SJSA1 (cell line): ENCODE results near the gene TGM3. TPM values are rescaled to one million over a fixed set of nuclear protein-coding genes. Genes with fewer than 3 reads are reported as not detected.

Experiments used
- DNase-seq, 2 experiments: peaks; one replicate each; pipeline ENCODE4 v3.0.0-alpha.2; 2015 to 2020; ENCODE audit warnings: low spot score in 2 of 2, low read depth in 1 of 2
- H3K27ac ChIP-seq: fragments of 250-450 bp; sonication (Bioruptor Pico); 2 replicates; pipeline ENCODE4 v1.5.1; 2020; ENCODE audit warnings: mild to moderate bottlenecking, moderate library complexity
- H3K27me3 ChIP-seq: fragments of 250-450 bp; sonication (Bioruptor Pico); replicated peaks from 2 replicates; pipeline ENCODE4 v1.5.1; 2020; ENCODE audit warnings: mild to moderate bottlenecking, moderate library complexity
- H3K36me3 ChIP-seq: fragments of 250-450 bp; sonication (Bioruptor Pico); 2 replicates; pipeline ENCODE4 v1.5.1; 2020; ENCODE audit warnings: mild to moderate bottlenecking
- H3K4me1 ChIP-seq: fragments of 250-450 bp; sonication (Bioruptor Pico); replicated peaks from 2 replicates; pipeline ENCODE4 v1.6.1; 2021; ENCODE audit warnings: mild to moderate bottlenecking
- H3K4me3 ChIP-seq: fragments of 250-450 bp; sonication (Bioruptor Pico); 2 replicates; pipeline ENCODE4 v1.5.1; 2020; ENCODE audit warnings: mild to moderate bottlenecking
- H3K9me3 ChIP-seq: fragments of 250-450 bp; sonication (Bioruptor Pico); replicated peaks from 2 replicates; pipeline ENCODE4 v1.5.1; 2020; ENCODE audit warnings: mild to moderate bottlenecking
- total RNA-seq: library from RNA; depleted of rRNA; stranded (reverse); fragments of >200 nt; shearing (Covaris generic); gene quantifications from 2 replicates; pipeline ENCODE4 v1.2.3, GENCODE V29; 2014

Gene TGM3
- total RNA-seq, 1 experiment from 2014 or later: 5.3 TPM

GRCh38 chr20:2304180-2304579 lies 8.4 kb downstream of the TGM3 start:
- Histone ChIP-seq H3K9me3 (no peaks in the 10 kb centered on the region), H3K4me3 (no peak overlapping the region), H3K4me1 (peaks cover 11% of the 10 kb centered on the region), H3K27me3 (no peaks in the 10 kb centered on the region), H3K36me3 (no peaks in the 10 kb centered on the region), H3K27ac (no peak overlapping the region)
- DNase-seq: no peak

- Histone ChIP-seq H3K4me1 (peaks cover 11% of the 10 kb centered on the region), H3K27me3 (no peaks in the 10 kb centered on the region), H3K36me3 (no peaks in the 10 kb centered on the region), H3K4me3 (no peak overlapping the region), H3K27ac (no peak overlapping the region), H3K9me3 (no peaks in the 10 kb centered on the region)
- DNase-seq: no peak
Measured at GRCh38 chr20:2305029-2305428, 9.2 kb downstream of the TGM3 start.

GRCh38 chr20:2305479-2305878 lies 9.7 kb downstream of the TGM3 start:
- no peaks in the 10 kb centered on the region for H3K9me3 ChIP-seq
- no peak overlapping the region for H3K4me3 ChIP-seq
- no peak for DNase-seq
- peaks cover 8% of the 10 kb centered on the region for H3K4me1 ChIP-seq
- no peaks in the 10 kb centered on the region for H3K27me3 ChIP-seq
- no peak overlapping the region for H3K27ac ChIP-seq
- H3K36me3 ChIP-seq: no peaks in the 10 kb centered on the region

- Histone ChIP-seq H3K4me3 (no peak overlapping the region), H3K27me3 (no peaks in the 10 kb centered on the region), H3K9me3 (no peaks in the 10 kb centered on the region), H3K4me1 (peaks cover 6% of the 10 kb centered on the region), H3K36me3 (no peaks in the 10 kb centered on the region), H3K27ac (no peak overlapping the region)
- no peak for DNase-seq
Measured at GRCh38 chr20:2305946-2306345, 10.1 kb downstream of the TGM3 start.

- Histone ChIP-seq H3K27ac (no peak overlapping the region), H3K9me3 (no peaks in the 10 kb centered on the region), H3K4me3 (no peak overlapping the region), H3K4me1 (peaks cover 11% of the 10 kb centered on the region), H3K36me3 (no peaks in the 10 kb centered on the region), H3K27me3 (no peaks in the 10 kb centered on the region)
- no peak for DNase-seq
Measured at GRCh38 chr20:2307136-2307535, 11.3 kb downstream of the TGM3 start.

- Histone ChIP-seq H3K9me3 (no peaks in the 10 kb centered on the region), H3K27ac (0 out of 2 replicates have a peak overlapping the region, but pooled peaks have one; percentile 4), H3K36me3 (no peaks in the 10 kb centered on the region), H3K4me3 (no peak overlapping the region), H3K4me1 (peaks cover 43% of the 10 kb centered on the region), H3K27me3 (no peaks in the 10 kb centered on the region)
- no peak for DNase-seq
Measured at GRCh38 chr20:2311329-2311728, 15.5 kb downstream of the TGM3 start.

GRCh38 chr20:2312876-2313275 lies 17.1 kb downstream of the TGM3 start:
- H3K27ac ChIP-seq: no peak overlapping the region; the same call in 1 of the 2 replicates

GRCh38 chr20:2313316-2313715 lies 17.5 kb downstream of the TGM3 start:
- no peaks in the 10 kb centered on the region for H3K36me3 ChIP-seq
- no peak overlapping the region for H3K4me3 ChIP-seq
- H3K27me3 ChIP-seq: no peaks in the 10 kb centered on the region
- peak overlapping the region; percentile 95 for H3K27ac ChIP-seq
- H3K9me3 ChIP-seq: no peaks in the 10 kb centered on the region
- no peak for DNase-seq
- peaks cover 43% of the 10 kb centered on the region for H3K4me1 ChIP-seq

More at GRCh38 chr20:2312876-2313275, 17.1 kb downstream of the TGM3 start:
- DNase-seq: no peak
- no peak overlapping the region for H3K4me3 ChIP-seq
- H3K4me1 ChIP-seq: peaks cover 43% of the 10 kb centered on the region
- H3K9me3 ChIP-seq: no peaks in the 10 kb centered on the region
- H3K27me3 ChIP-seq: no peaks in the 10 kb centered on the region
- H3K36me3 ChIP-seq: no peaks in the 10 kb centered on the region

- DNase-seq: peak; percentile 93 to 97
- Histone ChIP-seq H3K9me3 (no peaks in the 10 kb centered on the region), H3K4me1 (peaks cover 43% of the 10 kb centered on the region), H3K27ac (peak overlapping the region; percentile 95), H3K36me3 (no peaks in the 10 kb centered on the region), H3K4me3 (no peak overlapping the region), H3K27me3 (no peaks in the 10 kb centered on the region)
Measured at GRCh38 chr20:2314759-2315439, 19.1 kb downstream of the TGM3 start.

- Histone ChIP-seq H3K4me3 (no peak overlapping the region), H3K4me1 (peaks cover 43% of the 10 kb centered on the region), H3K9me3 (no peaks in the 10 kb centered on the region), H3K27ac (peak overlapping the region; percentile 95), H3K27me3 (no peaks in the 10 kb centered on the region), H3K36me3 (no peaks in the 10 kb centered on the region)
- no peak for DNase-seq
Measured at GRCh38 chr20:2315440-2315778, 19.6 kb downstream of the TGM3 start.

GRCh38 chr20:2316847-2317495 lies 21.2 kb downstream of the TGM3 start:
- no peaks in the 10 kb centered on the region for H3K27me3 ChIP-seq
- no peaks in the 10 kb centered on the region for H3K36me3 ChIP-seq
- no peak overlapping the region for H3K4me3 ChIP-seq
- no peaks in the 10 kb centered on the region for H3K9me3 ChIP-seq
- H3K27ac ChIP-seq: no peak overlapping the region
- no peak for DNase-seq
- peaks cover 36% of the 10 kb centered on the region for H3K4me1 ChIP-seq

- peaks cover 4% of the 10 kb centered on the region; the same call in 1 of the 2 replicates for H3K4me1 ChIP-seq
- H3K27me3 ChIP-seq: no peaks in the 10 kb centered on the region
- no peaks in the 10 kb centered on the region for H3K9me3 ChIP-seq
- no peaks in the 10 kb centered on the region for H3K36me3 ChIP-seq
- no peak overlapping the region for H3K27ac ChIP-seq
- H3K4me3 ChIP-seq: no peak overlapping the region
- no peak for DNase-seq
Measured at GRCh38 chr20:2320813-2321658, 25.2 kb downstream of the TGM3 start.

GRCh38 chr20:2323051-2323450 lies 27.2 kb downstream of the TGM3 start:
- no peak for DNase-seq
- peaks cover 4% of the 10 kb centered on the region; the same call in 1 of the 2 replicates for H3K4me1 ChIP-seq
- no peaks in the 10 kb centered on the region for H3K27me3 ChIP-seq
- no peak overlapping the region for H3K27ac ChIP-seq
- no peak overlapping the region for H3K4me3 ChIP-seq
- no peaks in the 10 kb centered on the region for H3K36me3 ChIP-seq
- H3K9me3 ChIP-seq: no peaks in the 10 kb centered on the region

GRCh38 chr20:2326046-2326445 lies 30.2 kb downstream of the TGM3 start:
- DNase-seq: no peak
- Histone ChIP-seq H3K4me3 (no peak overlapping the region), H3K27ac (no peak overlapping the region), H3K27me3 (no peaks in the 10 kb centered on the region), H3K4me1 (peaks cover 2% of the 10 kb centered on the region; the same call in 1 of the 2 replicates), H3K36me3 (no peaks in the 10 kb centered on the region), H3K9me3 (no peaks in the 10 kb centered on the region)
